CD4-positive, CD25-positive, alpha-beta regulatory T cell (primary cell): ENCODE data around the gene STRADB. TPM values are rescaled to one million over a fixed set of nuclear protein-coding genes. Genes with fewer than 3 reads are reported as not detected.
A peak's percentile ranks its signal among the peaks of the same experiment; 100 is the strongest.

Experiments
- ATAC-seq, 2 donors: fragments of 150-1000 bp; cut with Tn5 transposase; one replicate each; pipeline ENCODE4 v1.10.0; 2021; ENCODE audit warnings: low read depth in 2 of 2, moderate number of reproducible peaks in 2 of 2, moderate library complexity in 1 of 2
- DNase-seq, 3 donors: peaks; one replicate each; pipeline versions ENCODE4 v3.0.0 to v3.0.0-alpha.2; 2012 to 2022; ENCODE audit warnings: mixed read lengths in 1 of 3
- H3K27ac ChIP-seq: one replicate; pipeline ENCODE4 v1.7.0; 2013; ENCODE audit warnings: mild to moderate bottlenecking, low read length; ENCODE audit not compliant: insufficient read depth, poor library complexity, severe bottlenecking
- H3K27me3 ChIP-seq: one replicate; pipeline ENCODE4 v1.7.0; 2013; ENCODE audit warnings: low read length; ENCODE audit not compliant: control insufficient read depth, insufficient read depth
- H3K36me3 ChIP-seq: one replicate; pipeline ENCODE4 v1.7.0; 2013; ENCODE audit warnings: mild to moderate bottlenecking, low read length, moderate library complexity; ENCODE audit not compliant: control insufficient read depth, insufficient read depth
- H3K4me1 ChIP-seq: 2 replicates; pipeline ENCODE4 v1.7.0; 2013; ENCODE audit warnings: mild to moderate bottlenecking, low read length; ENCODE audit not compliant: insufficient read depth, control insufficient read depth, poor library complexity, severe bottlenecking
- H3K4me3 ChIP-seq: one replicate; pipeline ENCODE4 v1.7.0; 2013; ENCODE audit warnings: low read depth, mild to moderate bottlenecking, low read length, moderate library complexity
- H3K9me3 ChIP-seq, 2 experiments: 1 replicate in 1 of 2; 2 replicates in 1 of 2; pipeline ENCODE4 v1.7.0; 2013; ENCODE audit warnings: low read length in 2 of 2, mild to moderate bottlenecking in 1 of 2, moderate library complexity in 1 of 2; ENCODE audit not compliant: control insufficient read depth in 2 of 2
- H3K27ac Mint-ChIP-seq, 3 donors: one replicate each; pipeline ENCODE4 v1.8.0; 2020 to 2022; ENCODE audit warnings: mild to moderate bottlenecking in 3 of 3, mixed read lengths in 3 of 3, moderate library complexity in 2 of 3
- H3K27me3 Mint-ChIP-seq: one replicate; pipeline ENCODE4 v1.8.0; 2022; ENCODE audit warnings: mild to moderate bottlenecking, mixed read lengths
- H3K36me3 Mint-ChIP-seq: one replicate; pipeline ENCODE4 v1.8.0; 2020; ENCODE audit warnings: mixed read lengths
- H3K4me1 Mint-ChIP-seq, 4 donors: one replicate each; pipeline ENCODE4 v1.8.0; 2020 to 2022; ENCODE audit warnings: mixed read lengths in 4 of 4, mild to moderate bottlenecking in 1 of 4
- H3K4me3 Mint-ChIP-seq, 4 donors: one replicate each; pipeline ENCODE4 v1.8.0; 2020 to 2022; ENCODE audit warnings: mild to moderate bottlenecking in 4 of 4, mixed read lengths in 4 of 4, moderate library complexity in 3 of 4
- H3K9me3 Mint-ChIP-seq, 7 donors: one replicate each; pipeline ENCODE4 v1.8.0; 2020 to 2022; ENCODE audit warnings: mixed read lengths in 7 of 7, mild to moderate bottlenecking in 3 of 7, moderate library complexity in 2 of 7
- polyA plus RNA-seq, 4 donors: library from polyadenylated mRNA; unstranded; fragments of 300-500 nt; fragmentation: Illumina TruSeq; gene quantifications; one replicate each; pipeline ENCODE4 v1.2.3, GENCODE V29; 2021
- total RNA-seq: library from RNA; stranded (reverse); gene quantifications from one replicate; pipeline ENCODE4 v1.2.3, GENCODE V29; 2022

Gene STRADB
- total and polyA plus RNA-seq, 5 donors from 2014 or later = 11.0 to 44.2 (median 34.4) TPM

GRCh38 chr2:201452922-201453643 lies 1.5 kb downstream of the STRADB start:
- H3K27me3 ChIP-seq = no peaks in the 10 kb centered on the region
- ATAC-seq (no peak), DNase-seq (no peak)
- peaks cover 5% of the 10 kb centered on the region for H3K36me3 ChIP-seq
- H3K27ac ChIP-seq = no peak overlapping the region
- no peaks in the 10 kb centered on the region for H3K9me3 ChIP-seq
- H3K4me1 ChIP-seq = peaks cover 38% of the 10 kb centered on the region
- H3K4me1 Mint-ChIP-seq = peaks cover 13 to 46% (median 36%) of the 10 kb centered on the region in 4 donors
- peaks cover 4% of the 10 kb centered on the region for H3K27me3 Mint-ChIP-seq
- peak overlapping the region; percentile 92 to 99 (median 95) for H3K4me3 Mint-ChIP-seq
- peak overlapping the region; percentile 75 for H3K4me3 ChIP-seq
- H3K27ac Mint-ChIP-seq = peak overlapping the region in 2 of 3 donors; percentile 63 to 97
- H3K36me3 Mint-ChIP-seq = peaks cover 9% of the 10 kb centered on the region
- H3K9me3 Mint-ChIP-seq = no peaks in the 10 kb centered on the region

DNA sequence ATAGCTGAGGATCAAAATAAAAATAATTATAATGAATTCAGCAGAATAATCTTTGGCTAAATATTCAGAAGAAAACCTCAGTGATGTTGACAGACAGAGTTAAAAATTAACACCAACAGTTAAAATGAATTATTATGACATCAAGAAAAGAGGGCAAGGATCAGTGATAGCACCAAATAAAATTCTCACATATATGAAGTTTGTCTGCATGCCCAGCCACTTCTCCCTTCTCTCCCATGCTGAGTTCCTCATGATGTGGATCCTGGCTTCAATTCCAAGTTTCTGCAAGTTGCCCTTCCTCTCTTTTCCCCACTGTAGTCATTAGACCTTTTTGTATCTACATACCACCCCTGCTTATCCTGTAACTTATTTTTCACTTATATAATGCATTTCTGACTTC lies 6.8 kb downstream of the STRADB start:
- H3K36me3 ChIP-seq = peaks cover 11% of the 10 kb centered on the region
- peaks cover 10 to 17% (median 12%) of the 10 kb centered on the region in 4 donors for H3K4me1 Mint-ChIP-seq
- H3K9me3 ChIP-seq = no peaks in the 10 kb centered on the region
- H3K4me1 ChIP-seq = no peaks in the 10 kb centered on the region
- peaks cover 0 to 6% (median 0%) of the 10 kb centered on the region in 7 donors for H3K9me3 Mint-ChIP-seq
- H3K4me3 ChIP-seq = no peak overlapping the region
- peak overlapping the region in 1 of 3 donors; percentile 57 for H3K27ac Mint-ChIP-seq
- peaks cover 37% of the 10 kb centered on the region for H3K36me3 Mint-ChIP-seq
- H3K27me3 Mint-ChIP-seq = no peaks in the 10 kb centered on the region
- H3K4me3 Mint-ChIP-seq = no peak overlapping the region
- DNase-seq (no peak), ATAC-seq (no peak)
- no peaks in the 10 kb centered on the region for H3K27me3 ChIP-seq
- H3K27ac ChIP-seq = no peak overlapping the region

- DNase-seq (no peak), ATAC-seq (no peak)
- Histone ChIP-seq H3K27me3 (no peaks in the 10 kb centered on the region), H3K27ac (no peak overlapping the region), H3K9me3 (no peaks in the 10 kb centered on the region), H3K4me1 (no peaks in the 10 kb centered on the region), H3K4me3 (no peak overlapping the region), H3K36me3 (peaks cover 18% of the 10 kb centered on the region)
- Mint-ChIP-seq H3K4me3 (no peak overlapping the region), H3K4me1 (peaks cover 6 to 18% (median 8%) of the 10 kb centered on the region in 4 donors), H3K27ac (no peak overlapping the region), H3K9me3 (peaks cover 0 to 6% (median 0%) of the 10 kb centered on the region in 7 donors), H3K27me3 (no peaks in the 10 kb centered on the region), H3K36me3 (peaks cover 44% of the 10 kb centered on the region)
Measured at GRCh38 chr2:201460532-201460931, 9.0 kb downstream of the STRADB start.

GRCh38 chr2:201464547-201464946 lies 13.0 kb downstream of the STRADB start:
- Histone ChIP-seq H3K9me3 (no peaks in the 10 kb centered on the region), H3K27ac (no peak overlapping the region), H3K27me3 (no peaks in the 10 kb centered on the region), H3K4me1 (no peaks in the 10 kb centered on the region), H3K36me3 (peaks cover 22% of the 10 kb centered on the region), H3K4me3 (no peak overlapping the region)
- Mint-ChIP-seq H3K9me3 (peaks cover 0 to 6% (median 0%) of the 10 kb centered on the region in 7 donors), H3K27ac (no peak overlapping the region), H3K27me3 (no peaks in the 10 kb centered on the region), H3K36me3 (peaks cover 55% of the 10 kb centered on the region), H3K4me1 (peaks cover 6 to 24% (median 12%) of the 10 kb centered on the region in 4 donors), H3K4me3 (no peak overlapping the region)
- ATAC-seq (no peak), DNase-seq (no peak)

- H3K27me3 ChIP-seq = no peaks in the 10 kb centered on the region
- H3K36me3 ChIP-seq = peaks cover 22% of the 10 kb centered on the region
- DNase-seq (no peak), ATAC-seq (no peak)
- H3K4me1 ChIP-seq = no peaks in the 10 kb centered on the region
- Mint-ChIP-seq H3K4me1 (peaks cover 6 to 24% (median 11%) of the 10 kb centered on the region in 4 donors), H3K27me3 (no peaks in the 10 kb centered on the region), H3K27ac (no peak overlapping the region), H3K9me3 (peaks cover 0 to 6% (median 0%) of the 10 kb centered on the region in 7 donors), H3K36me3 (peaks cover 50% of the 10 kb centered on the region), H3K4me3 (no peak overlapping the region)
- H3K4me3 ChIP-seq = no peak overlapping the region
- no peaks in the 10 kb centered on the region for H3K9me3 ChIP-seq
- H3K27ac ChIP-seq = no peak overlapping the region
Measured at GRCh38 chr2:201465524-201465971, 14.0 kb downstream of the STRADB start.

GRCh38 chr2:201466050-201466675 lies 14.6 kb downstream of the STRADB start:
- ATAC-seq = no peak

DNA sequence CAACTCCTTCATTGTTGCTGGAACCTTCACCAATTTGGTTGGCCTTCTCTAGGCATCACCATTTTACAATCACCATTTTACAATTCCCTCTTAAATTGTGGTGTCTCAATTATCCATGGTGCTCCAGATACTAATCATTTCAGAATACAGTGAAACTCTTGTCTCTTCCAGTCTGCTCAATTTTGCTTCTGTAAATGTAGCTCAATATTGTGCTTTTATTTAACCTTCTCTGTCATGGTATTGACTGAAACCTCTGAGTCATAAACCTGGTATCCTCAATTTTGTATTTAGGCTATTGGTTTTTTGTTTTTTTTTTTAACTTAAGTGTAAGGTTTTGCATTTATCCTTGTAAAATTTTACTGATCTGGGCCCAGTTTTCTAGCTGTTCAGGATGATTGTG lies 16.1 kb downstream of the STRADB start:
- DNase-seq (no peak), ATAC-seq (no peak)
- peaks cover 0 to 26% (median 4%) of the 10 kb centered on the region in 4 donors for H3K4me1 Mint-ChIP-seq
- no peaks in the 10 kb centered on the region for H3K27me3 Mint-ChIP-seq
- H3K4me1 ChIP-seq = no peaks in the 10 kb centered on the region
- peaks cover 17% of the 10 kb centered on the region for H3K36me3 ChIP-seq
- H3K4me3 Mint-ChIP-seq = no peak overlapping the region
- H3K27me3 ChIP-seq = no peaks in the 10 kb centered on the region
- no peak overlapping the region for H3K27ac ChIP-seq
- no peaks in the 10 kb centered on the region for H3K9me3 Mint-ChIP-seq
- H3K27ac Mint-ChIP-seq = no peak overlapping the region
- no peaks in the 10 kb centered on the region for H3K9me3 ChIP-seq
- peaks cover 51% of the 10 kb centered on the region for H3K36me3 Mint-ChIP-seq
- H3K4me3 ChIP-seq = no peak overlapping the region

More at GRCh38 chr2:201466050-201466675, 14.6 kb downstream of the STRADB start:
- no peaks in the 10 kb centered on the region for H3K27me3 Mint-ChIP-seq
- H3K9me3 Mint-ChIP-seq = peaks cover 0 to 6% (median 0%) of the 10 kb centered on the region in 7 donors
- H3K4me3 ChIP-seq = no peak overlapping the region
- no peaks in the 10 kb centered on the region for H3K27me3 ChIP-seq
- no peak overlapping the region for H3K27ac ChIP-seq
- H3K36me3 Mint-ChIP-seq = peaks cover 53% of the 10 kb centered on the region
- H3K4me3 Mint-ChIP-seq = no peak overlapping the region
- no peak overlapping the region for H3K27ac Mint-ChIP-seq
- H3K4me1 ChIP-seq = no peaks in the 10 kb centered on the region
- H3K4me1 Mint-ChIP-seq = peaks cover 6 to 27% (median 10%) of the 10 kb centered on the region in 4 donors
- H3K36me3 ChIP-seq = peaks cover 22% of the 10 kb centered on the region
- DNase-seq = no peak
- no peaks in the 10 kb centered on the region for H3K9me3 ChIP-seq
